ENCODE measurements around the gene ABHD2.

GRCh38 chr15:89243046-89243690, 154.9 kb downstream of the ABHD2 start:
- TF ChIP-seq CTCF (IDR thresholded peaks at IDR 0.05; ENCODE audit: low read length) = no peak
- TF ChIP-seq EZH2 (optimal IDR thresholded peaks at IDR 0.05; ENCODE audit: low read depth, low read length) = no peak
- no peak for TF ChIP-seq EZH2phosphoT487 (IDR thresholded peaks at IDR 0.05; ENCODE audit: low read length)

Measured in MM.1S (cell line).